ENCODE measurements around the gene S100A8. TPM values are rescaled to one million over a fixed set of nuclear protein-coding genes. Genes with fewer than 3 reads are reported as not detected.
"Not testable (repeated sequence)": the region's sequence is repeated elsewhere in the genome, so short reads cannot be mapped to it uniquely, and the experiment has no call there.

The S100A8 gene
- polyA plus RNA-seq (ENCODE audit: insufficient read length in 3 of 3), result 10 to 100 TPM in 2 of 3 donors, 1 to 10 TPM in 1; 4.1 to 21.5 (median 14.9) TPM

- DNase-seq (ENCODE audit: low read depth in 3 of 3, low spot score in 2 of 3), result no peak
Measured at GRCh38 chr1:153390938-153391710, at the start of gene S100A8. TSS of gene S100A8 (minus strand) at chr1:153391073. CDS start at chr1:153390535, 538 bp downstream.

GRCh38 chr1:153439273-153439672 is 48.4 kb upstream of the S100A8 start:
- no peak for DNase-seq (ENCODE audit: low read depth in 3 of 3, low spot score in 2 of 3)

- no peak for DNase-seq (ENCODE audit: low read depth in 3 of 3, low spot score in 2 of 3)
Measured at GRCh38 chr1:153438599-153438998, 47.7 kb upstream of the S100A8 start.

- no peak for DNase-seq (ENCODE audit: low read depth in 3 of 3, low spot score in 2 of 3)
Measured at GRCh38 chr1:153437236-153437635, 46.4 kb upstream of the S100A8 start.

- DNase-seq (ENCODE audit: low read depth in 3 of 3, low spot score in 2 of 3), result no peak
Measured at GRCh38 chr1:153434746-153435455, 44.0 kb upstream of the S100A8 start.

- no peak for DNase-seq (ENCODE audit: low read depth in 3 of 3, low spot score in 2 of 3)
Measured at GRCh38 chr1:153432874-153433681, 42.2 kb upstream of the S100A8 start.

GRCh38 chr1:153431928-153432327 is 41.1 kb upstream of the S100A8 start:
- DNase-seq (ENCODE audit: low read depth in 3 of 3, low spot score in 2 of 3), result no peak

- no peak for DNase-seq (ENCODE audit: low read depth in 3 of 3, low spot score in 2 of 3)
Measured at GRCh38 chr1:153431427-153431826, 40.6 kb upstream of the S100A8 start.

- DNase-seq (ENCODE audit: low read depth in 3 of 3, low spot score in 2 of 3), result no peak
Measured at GRCh38 chr1:153431002-153431401, 40.1 kb upstream of the S100A8 start.

GRCh38 chr1:153430561-153430960 is 39.7 kb upstream of the S100A8 start:
- DNase-seq (ENCODE audit: low read depth in 3 of 3, low spot score in 2 of 3), result no peak

GRCh38 chr1:153430166-153430553 is 39.3 kb upstream of the S100A8 start:
- DNase-seq (ENCODE audit: low read depth in 3 of 3, low spot score in 2 of 3), result no peak

- DNase-seq (ENCODE audit: low read depth in 3 of 3, low spot score in 2 of 3), result no peak
Measured at GRCh38 chr1:153429266-153430165, 38.6 kb upstream of the S100A8 start.

- DNase-seq (ENCODE audit: low read depth in 3 of 3, low spot score in 2 of 3), result no peak
Measured at GRCh38 chr1:153428791-153429190, 37.9 kb upstream of the S100A8 start.

- DNase-seq (ENCODE audit: low read depth in 3 of 3, low spot score in 2 of 3), result no peak
Measured at GRCh38 chr1:153428073-153428638, 37.3 kb upstream of the S100A8 start.

- DNase-seq (ENCODE audit: low read depth in 3 of 3, low spot score in 2 of 3), result no peak
Measured at GRCh38 chr1:153426809-153427208, 35.9 kb upstream of the S100A8 start.

- DNase-seq (ENCODE audit: low read depth in 3 of 3, low spot score in 2 of 3), result peak; percentile 65 to 76 (median 74)
Measured at GRCh38 chr1:153422450-153423068, 31.7 kb upstream of the S100A8 start.

GRCh38 chr1:153420306-153420705 is 29.4 kb upstream of the S100A8 start:
- DNase-seq (ENCODE audit: low read depth in 3 of 3, low spot score in 2 of 3), result no peak

- not testable (repeated sequence) for DNase-seq (ENCODE audit: low read depth in 3 of 3, low spot score in 2 of 3)
Measured at GRCh38 chr1:153419436-153419793, 28.5 kb upstream of the S100A8 start.

- not testable (repeated sequence) for DNase-seq (ENCODE audit: low read depth in 3 of 3, low spot score in 2 of 3)
Measured at GRCh38 chr1:153418758-153419435, 28.0 kb upstream of the S100A8 start.
